MM.1S (cell line): ENCODE results near the gene DACH2.
A peak's percentile ranks its signal among the peaks of the same experiment; 100 is the strongest.

ENCODE experiments used
- DNase-seq: peaks from one replicate; pipeline ENCODE4 v3.0.0-alpha.2; 2015
- H2AFZ ChIP-seq: fragments of 300-600 bp; sonication (generic); 2 replicates; pipeline ENCODE4 v1.6.0; 2016; ENCODE audit warnings: antibody characterized with exemption, low read length
- H3F3A ChIP-seq: fragments of 300-600 bp; sonication (generic); 2 replicates; pipeline ENCODE4 v1.6.1; 2016; ENCODE audit warnings: mild to moderate bottlenecking, antibody characterized with exemption, low read length, moderate library complexity, mixed read lengths; ENCODE audit not compliant: insufficient read depth
- H3K27ac ChIP-seq: fragments of 300-600 bp; sonication (generic); 2 replicates; pipeline ENCODE4 v1.5.1; 2016; ENCODE audit warnings: mild to moderate bottlenecking, low read length
- H3K27me3 ChIP-seq: fragments of 300-600 bp; sonication (generic); replicated peaks from 2 replicates; pipeline ENCODE4 v1.6.0; 2016; ENCODE audit warnings: low read length; ENCODE audit not compliant: insufficient read depth
- H3K36me3 ChIP-seq: fragments of 300-600 bp; sonication (generic); replicated peaks from 2 replicates; pipeline ENCODE4 v1.6.1; 2016; ENCODE audit warnings: mild to moderate bottlenecking, low read length, mixed read lengths; ENCODE audit not compliant: insufficient read depth
- H3K4me1 ChIP-seq: fragments of 300-600 bp; sonication (generic); 2 replicates; pipeline ENCODE4 v1.6.1; 2016; ENCODE audit warnings: low read length, mixed read lengths
- H3K4me2 ChIP-seq: fragments of 300-600 bp; sonication (generic); 2 replicates; pipeline ENCODE4 v1.6.0; 2016; ENCODE audit warnings: low read depth, low read length
- H3K4me3 ChIP-seq: fragments of 300-600 bp; sonication (generic); 2 replicates; pipeline ENCODE4 v1.5.1; 2016; ENCODE audit warnings: low read length, mixed read lengths
- H3K79me2 ChIP-seq: fragments of 300-600 bp; sonication (generic); 2 replicates; pipeline ENCODE4 v1.6.1; 2016; ENCODE audit warnings: mixed run types, low read length, mixed read lengths
- H3K9ac ChIP-seq: fragments of 300-600 bp; sonication (generic); 2 replicates; pipeline ENCODE4 v1.6.1; 2016; ENCODE audit warnings: low read length, mixed read lengths
- H3K9me2 ChIP-seq: fragments of 300-600 bp; sonication (generic); replicated peaks from 2 replicates; pipeline ENCODE4 v1.6.1; 2016; ENCODE audit warnings: mild to moderate bottlenecking, low read length, mixed read lengths; ENCODE audit not compliant: insufficient read depth
- H3K9me3 ChIP-seq: fragments of 300-600 bp; sonication (generic); replicated peaks from 2 replicates; pipeline ENCODE4 v1.6.1; 2016; ENCODE audit warnings: mild to moderate bottlenecking, low read length, mixed read lengths; ENCODE audit not compliant: insufficient read depth
- H4K20me1 ChIP-seq: fragments of 300-600 bp; sonication (generic); 2 replicates; pipeline ENCODE4 v1.6.1; 2016; ENCODE audit warnings: mild to moderate bottlenecking, low read length, moderate library complexity, mixed read lengths; ENCODE audit not compliant: insufficient read depth
- EZH2 ChIP-seq: fragments of 300-600 bp; sonication (generic); optimal IDR thresholded peaks from 2 replicates; pipeline ENCODE3; 2017; ENCODE audit warnings: low read depth, mild to moderate bottlenecking, antibody characterized with exemption, low read length, mixed read lengths
- EZH2phosphoT487 ChIP-seq: fragments of 300-600 bp; sonication (generic); IDR thresholded peaks from 2 replicates; pipeline ENCODE4 v1.6.1; 2018; ENCODE audit warnings: antibody characterized with exemption, low read length
- TF ChIP-seq, protein P1 (sequence below): fragments of 300-600 bp; sonication (generic); IDR thresholded peaks from 2 replicates; pipeline ENCODE4 v1.5.1; 2016; ENCODE audit warnings: antibody characterized with exemption, low read length, mixed read lengths

DACH2 gene

DNA sequence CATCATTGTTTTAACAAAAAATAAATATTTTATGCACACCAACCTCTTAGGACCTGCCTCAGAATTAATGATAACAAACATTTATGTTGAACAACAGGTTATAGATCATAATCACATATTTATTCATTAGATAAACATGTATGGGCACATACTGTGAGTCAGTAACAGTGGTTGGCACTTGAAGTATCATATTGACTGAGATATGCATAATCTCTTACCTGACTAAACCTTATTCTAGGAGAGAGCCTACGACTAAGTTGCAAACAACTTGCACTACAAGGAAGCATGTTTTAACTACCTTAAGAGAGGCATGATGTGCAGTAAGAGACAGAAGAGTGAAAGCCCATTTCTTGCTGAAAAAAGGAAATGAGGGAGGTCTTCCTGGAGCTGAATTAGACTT is 6.5 kb upstream of the DACH2 start:
- Histone ChIP-seq H3K9me3 (no peaks in the 10 kb centered on the region), H4K20me1 (no peaks in the 10 kb centered on the region), H3K79me2 (no peaks in the 10 kb centered on the region), H3K9me2 (no peaks in the 10 kb centered on the region), H3K4me2 (no peak overlapping the region), H2AFZ (no peak overlapping the region), H3K36me3 (no peaks in the 10 kb centered on the region), H3K4me1 (no peaks in the 10 kb centered on the region), H3K27ac (no peak overlapping the region), H3K4me3 (no peak overlapping the region), H3K9ac (no peak overlapping the region), H3K27me3 (no peaks in the 10 kb centered on the region), H3F3A (no peaks in the 10 kb centered on the region)
- no peak for DNase-seq
- TF ChIP-seq EZH2phosphoT487 (no peak), EZH2 (no peak)
- TF ChIP-seq, protein P1, sequence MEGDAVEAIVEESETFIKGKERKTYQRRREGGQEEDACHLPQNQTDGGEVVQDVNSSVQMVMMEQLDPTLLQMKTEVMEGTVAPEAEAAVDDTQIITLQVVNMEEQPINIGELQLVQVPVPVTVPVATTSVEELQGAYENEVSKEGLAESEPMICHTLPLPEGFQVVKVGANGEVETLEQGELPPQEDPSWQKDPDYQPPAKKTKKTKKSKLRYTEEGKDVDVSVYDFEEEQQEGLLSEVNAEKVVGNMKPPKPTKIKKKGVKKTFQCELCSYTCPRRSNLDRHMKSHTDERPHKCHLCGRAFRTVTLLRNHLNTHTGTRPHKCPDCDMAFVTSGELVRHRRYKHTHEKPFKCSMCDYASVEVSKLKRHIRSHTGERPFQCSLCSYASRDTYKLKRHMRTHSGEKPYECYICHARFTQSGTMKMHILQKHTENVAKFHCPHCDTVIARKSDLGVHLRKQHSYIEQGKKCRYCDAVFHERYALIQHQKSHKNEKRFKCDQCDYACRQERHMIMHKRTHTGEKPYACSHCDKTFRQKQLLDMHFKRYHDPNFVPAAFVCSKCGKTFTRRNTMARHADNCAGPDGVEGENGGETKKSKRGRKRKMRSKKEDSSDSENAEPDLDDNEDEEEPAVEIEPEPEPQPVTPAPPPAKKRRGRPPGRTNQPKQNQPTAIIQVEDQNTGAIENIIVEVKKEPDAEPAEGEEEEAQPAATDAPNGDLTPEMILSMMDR = no peak

DNA sequence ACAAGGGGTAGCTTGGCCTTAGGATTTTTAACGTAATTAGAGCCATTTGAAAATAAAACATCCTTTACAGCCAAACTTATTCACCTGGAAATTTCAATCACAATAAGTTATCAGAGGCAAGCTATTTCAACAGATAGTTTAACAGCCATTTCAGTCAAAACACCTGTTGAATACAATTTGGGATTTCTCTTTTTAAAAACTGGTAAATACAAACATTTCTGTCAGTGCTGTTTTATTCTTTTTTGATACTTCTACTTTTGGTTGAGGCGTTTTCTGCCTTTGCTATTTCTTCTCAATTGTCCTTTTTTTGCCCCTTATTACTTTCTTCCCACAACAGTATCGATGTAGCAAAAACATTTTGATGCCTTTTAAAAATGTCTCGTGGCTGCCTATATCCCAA is 2.1 kb upstream of the DACH2 start:
- TF ChIP-seq EZH2 (no peak), EZH2phosphoT487 (no peak)
- TF ChIP-seq, protein P1 = no peak
- Histone ChIP-seq H4K20me1 (no peaks in the 10 kb centered on the region), H3K9me2 (no peaks in the 10 kb centered on the region), H3K27ac (no peak overlapping the region), H3K4me3 (no peak overlapping the region), H3K4me1 (no peaks in the 10 kb centered on the region), H3K4me2 (no peak overlapping the region), H3K36me3 (no peaks in the 10 kb centered on the region), H3K9me3 (no peaks in the 10 kb centered on the region), H3K27me3 (no peaks in the 10 kb centered on the region), H3K79me2 (no peaks in the 10 kb centered on the region), H3K9ac (no peak overlapping the region), H3F3A (no peaks in the 10 kb centered on the region), H2AFZ (no peak overlapping the region)
- DNase-seq = no peak

DNA sequence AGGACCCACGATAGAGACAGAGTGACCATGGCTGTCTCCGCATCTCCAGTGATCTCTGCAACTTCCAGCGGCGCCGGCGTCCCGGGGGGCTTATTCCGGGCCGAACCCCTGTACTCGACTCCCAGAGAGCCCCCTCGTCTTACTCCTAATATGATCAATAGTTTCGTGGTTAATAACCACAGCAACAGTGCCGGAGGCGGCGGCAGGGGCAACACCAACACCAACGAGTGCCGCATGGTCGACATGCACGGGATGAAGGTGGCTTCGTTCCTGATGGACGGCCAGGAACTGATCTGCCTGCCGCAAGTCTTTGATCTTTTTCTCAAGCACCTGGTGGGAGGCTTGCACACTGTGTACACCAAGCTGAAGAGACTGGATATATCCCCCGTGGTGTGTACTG is 343 bp downstream of the DACH2 start:
- Histone ChIP-seq H3K9ac (no peak overlapping the region), H2AFZ (peak overlapping the region; percentile 77), H3K4me2 (peak overlapping the region; percentile 79)

More for the DNA sequence above, 343 bp downstream of the DACH2 start:
- no peaks in the 10 kb centered on the region for H3K9me2 ChIP-seq
- peak overlapping the region; percentile 63 for H3K4me3 ChIP-seq
- H3K9me3 ChIP-seq = no peaks in the 10 kb centered on the region
- H3K27me3 ChIP-seq = no peaks in the 10 kb centered on the region
- no peaks in the 10 kb centered on the region for H3K79me2 ChIP-seq
- H3F3A ChIP-seq = no peaks in the 10 kb centered on the region
- no peaks in the 10 kb centered on the region for H3K4me1 ChIP-seq
- DNase-seq = no peak
- H3K36me3 ChIP-seq = no peaks in the 10 kb centered on the region
- no peaks in the 10 kb centered on the region for H4K20me1 ChIP-seq
- TF ChIP-seq EZH2phosphoT487 = no peak
- TF ChIP-seq EZH2 = no peak
- TF ChIP-seq, protein P1 = no peak
- no peak overlapping the region for H3K27ac ChIP-seq
